SK-N-SH treated with all-trans-retinoic acid at 6 μM for 48 hours (cell line): ENCODE measurements around the gene KIF12.

Experiments used
- BACH2 ChIP-seq: fragments of 250-450 bp; sonication (Bioruptor Pico); IDR thresholded peaks from 2 replicates; pipeline ENCODE4 v1.9.0; 2021; ENCODE audit warnings: mild to moderate bottlenecking, borderline replicate concordance
- ESRRG ChIP-seq: fragments of 250-450 bp; sonication (Bioruptor Pico); IDR thresholded peaks from 2 replicates; pipeline ENCODE4 v1.6.1; 2021; ENCODE audit warnings: mild to moderate bottlenecking
- GLIS3 ChIP-seq: fragments of 250-450 bp; sonication (Bioruptor Pico); IDR thresholded peaks from 2 replicates; pipeline ENCODE4 v1.5.0; 2020; ENCODE audit warnings: mild to moderate bottlenecking, moderate library complexity
- RARB ChIP-seq: fragments of 250-450 bp; sonication (Bioruptor Pico); IDR thresholded peaks from 2 replicates; pipeline ENCODE4 v1.8.0; 2021; ENCODE audit warnings: mild to moderate bottlenecking, moderate library complexity
- TCF4 ChIP-seq: fragments of 250-450 bp; sonication (Bioruptor Pico); IDR thresholded peaks from 2 replicates; pipeline ENCODE4 v1.8.0; 2021; ENCODE audit warnings: mild to moderate bottlenecking, moderate library complexity, borderline replicate concordance
- TOX ChIP-seq: fragments of 250-450 bp; sonication (Bioruptor Pico); IDR thresholded peaks from 2 replicates; pipeline ENCODE4 v1.8.0; 2021; ENCODE audit warnings: mild to moderate bottlenecking, moderate library complexity, borderline replicate concordance
- ZFP3 ChIP-seq: fragments of 250-450 bp; sonication (Bioruptor Pico); IDR thresholded peaks from 2 replicates; pipeline ENCODE4 v1.5.0; 2020; ENCODE audit warnings: mild to moderate bottlenecking, moderate library complexity
- ZFP30 ChIP-seq: fragments of 450-650 bp; formaldehyde crosslinking; IDR thresholded peaks from 2 replicates; pipeline ENCODE4 v1.5.0; 2022; ENCODE audit warnings: mild to moderate bottlenecking, moderate library complexity
- TF ChIP-seq, protein P1 (sequence below): fragments of 250-450 bp; sonication (Bioruptor Pico); IDR thresholded peaks from 2 replicates; pipeline ENCODE4 v1.8.0; 2020; ENCODE audit warnings: mild to moderate bottlenecking, moderate library complexity, borderline replicate concordance
- TF ChIP-seq, protein P2 (sequence below): fragments of 250-450 bp; sonication (Bioruptor Pico); IDR thresholded peaks from 2 replicates; pipeline ENCODE4 v1.8.0; 2021; ENCODE audit warnings: low read depth, mild to moderate bottlenecking, moderate library complexity, borderline replicate concordance

DNA sequence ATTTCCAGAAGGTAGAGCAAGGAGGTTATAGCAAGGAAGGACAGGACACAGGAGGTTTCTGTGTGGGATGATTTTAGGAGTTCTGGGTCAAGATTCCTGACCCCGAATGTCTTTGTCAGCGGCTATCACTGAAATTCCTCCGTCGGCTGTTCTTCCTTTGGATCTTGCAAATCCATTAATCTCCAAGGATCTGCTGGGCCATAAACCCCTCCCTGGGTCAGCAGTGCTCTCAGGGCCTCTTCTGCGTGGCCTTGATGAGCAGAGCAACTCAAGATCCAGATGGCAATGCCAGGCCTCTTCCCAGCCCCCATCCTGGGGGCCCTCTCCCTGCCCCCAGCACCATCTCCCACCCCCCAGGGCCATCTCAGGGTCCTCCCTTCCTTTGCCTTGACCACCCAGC, 40.0 kb upstream of the KIF12 start:
- TF ChIP-seq ZFP3 (CRISPR knock-in tag) (no peak), TOX (no peak), BACH2 (CRISPR knock-in tag) (no peak), ZFP30 (no peak), TCF4 (CRISPR knock-in tag) (no peak), ESRRG (CRISPR knock-in tag) (no peak), GLIS3 (CRISPR knock-in tag) (no peak), RARB (CRISPR knock-in tag) (no peak)
- TF ChIP-seq, protein P1, sequence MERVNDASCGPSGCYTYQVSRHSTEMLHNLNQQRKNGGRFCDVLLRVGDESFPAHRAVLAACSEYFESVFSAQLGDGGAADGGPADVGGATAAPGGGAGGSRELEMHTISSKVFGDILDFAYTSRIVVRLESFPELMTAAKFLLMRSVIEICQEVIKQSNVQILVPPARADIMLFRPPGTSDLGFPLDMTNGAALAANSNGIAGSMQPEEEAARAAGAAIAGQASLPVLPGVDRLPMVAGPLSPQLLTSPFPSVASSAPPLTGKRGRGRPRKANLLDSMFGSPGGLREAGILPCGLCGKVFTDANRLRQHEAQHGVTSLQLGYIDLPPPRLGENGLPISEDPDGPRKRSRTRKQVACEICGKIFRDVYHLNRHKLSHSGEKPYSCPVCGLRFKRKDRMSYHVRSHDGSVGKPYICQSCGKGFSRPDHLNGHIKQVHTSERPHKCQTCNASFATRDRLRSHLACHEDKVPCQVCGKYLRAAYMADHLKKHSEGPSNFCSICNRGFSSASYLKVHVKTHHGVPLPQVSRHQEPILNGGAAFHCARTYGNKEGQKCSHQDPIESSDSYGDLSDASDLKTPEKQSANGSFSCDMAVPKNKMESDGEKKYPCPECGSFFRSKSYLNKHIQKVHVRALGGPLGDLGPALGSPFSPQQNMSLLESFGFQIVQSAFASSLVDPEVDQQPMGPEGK = no peak
- TF ChIP-seq, protein P2, sequence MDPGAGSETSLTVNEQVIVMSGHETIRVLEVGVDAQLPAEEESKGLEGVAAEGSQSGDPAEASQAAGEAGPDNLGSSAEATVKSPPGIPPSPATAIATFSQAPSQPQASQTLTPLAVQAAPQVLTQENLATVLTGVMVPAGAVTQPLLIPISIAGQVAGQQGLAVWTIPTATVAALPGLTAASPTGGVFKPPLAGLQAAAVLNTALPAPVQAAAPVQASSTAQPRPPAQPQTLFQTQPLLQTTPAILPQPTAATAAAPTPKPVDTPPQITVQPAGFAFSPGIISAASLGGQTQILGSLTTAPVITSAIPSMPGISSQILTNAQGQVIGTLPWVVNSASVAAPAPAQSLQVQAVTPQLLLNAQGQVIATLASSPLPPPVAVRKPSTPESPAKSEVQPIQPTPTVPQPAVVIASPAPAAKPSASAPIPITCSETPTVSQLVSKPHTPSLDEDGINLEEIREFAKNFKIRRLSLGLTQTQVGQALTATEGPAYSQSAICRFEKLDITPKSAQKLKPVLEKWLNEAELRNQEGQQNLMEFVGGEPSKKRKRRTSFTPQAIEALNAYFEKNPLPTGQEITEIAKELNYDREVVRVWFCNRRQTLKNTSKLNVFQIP (CRISPR knock-in tag) = no peak
